Calu3 (cell line): ENCODE results near the gene RABGAP1L. TPM values are rescaled to one million over a fixed set of nuclear protein-coding genes. Genes with fewer than 3 reads are reported as not detected.

ENCODE experiments used
- BruUV-seq: library from RNA; stranded (reverse); fragments of 400-500 nt; replicated peaks from 2 replicates; lab custom pipeline; 2021; lab: Mats Ljungman, UMichigan
- CTCF ChIA-PET: fragments of 300-600 bp; sonication (Branson Sonifier 250); formaldehyde crosslinking; loops from one replicate; lab custom pipeline; 2022; ENCODE audit warnings: antibody characterized with exemption; lab: Charles Lee
- DNase-seq: peaks from one replicate; pipeline ENCODE4 v3.0.0; 2022
- H3K27ac Mint-ChIP-seq: one replicate; pipeline ENCODE4 v1.8.0; 2022; ENCODE audit warnings: mixed read lengths; ENCODE audit not compliant: unreplicated experiment
- H3K27me3 Mint-ChIP-seq: one replicate; pipeline ENCODE4 v1.8.0; 2022; ENCODE audit warnings: mixed read lengths; ENCODE audit not compliant: unreplicated experiment
- H3K36me3 Mint-ChIP-seq: one replicate; pipeline ENCODE4 v1.8.0; 2022; ENCODE audit warnings: mild to moderate bottlenecking, moderate library complexity, mixed read lengths; ENCODE audit not compliant: insufficient read depth, unreplicated experiment
- H3K4me1 Mint-ChIP-seq: one replicate; pipeline ENCODE4 v1.8.0; 2022; ENCODE audit warnings: mild to moderate bottlenecking, low read depth, mixed read lengths; ENCODE audit not compliant: unreplicated experiment
- H3K4me3 Mint-ChIP-seq: one replicate; pipeline ENCODE4 v1.8.0; 2022; ENCODE audit warnings: mild to moderate bottlenecking, low read depth, moderate library complexity, mixed read lengths; ENCODE audit not compliant: unreplicated experiment
- H3K9me3 Mint-ChIP-seq: one replicate; pipeline ENCODE4 v1.8.0; 2022; ENCODE audit warnings: low read depth, mixed read lengths; ENCODE audit not compliant: unreplicated experiment
- intact Hi-C: fragments of 100-400 bp; cut with micrococcal nuclease; formaldehyde crosslinking; loops from one replicate; pipeline ENCODE4 v1.10.0; 2022; ENCODE audit not compliant: unreplicated experiment
- total RNA-seq: library from RNA; stranded (reverse); gene quantifications from 2 replicates; pipeline ENCODE4 v1.2.3, GENCODE V29; 2022
- TF ChIP-seq, protein P1 (sequence below): fragments of 200-600 bp; IDR thresholded peaks from one replicate; pipeline ENCODE4 v1.8.0; 2022; ENCODE audit warnings: antibody characterized with exemption; ENCODE audit not compliant: unreplicated experiment

Gene RABGAP1L
- total RNA-seq, 1 experiment from 2014 or later: 135 TPM

GRCh38 chr1:174975764-174976163 is 816.4 kb downstream of the RABGAP1L start:
- DNase-seq: no peak
- BruUV-seq: no TSS peak

GRCh38 chr1:174976436-174977108 is 817.3 kb downstream of the RABGAP1L start:
- Mint-ChIP-seq H3K36me3 (peaks cover 46% of the 10 kb centered on the region), H3K27me3 (no peaks in the 10 kb centered on the region), H3K4me3 (no peak overlapping the region), H3K4me1 (peaks cover 40% of the 10 kb centered on the region), H3K9me3 (no peaks in the 10 kb centered on the region), H3K27ac (no peak overlapping the region)
- intact Hi-C loops: no loop called here
- BruUV-seq: no TSS peak
- TF ChIP-seq, protein P1, sequence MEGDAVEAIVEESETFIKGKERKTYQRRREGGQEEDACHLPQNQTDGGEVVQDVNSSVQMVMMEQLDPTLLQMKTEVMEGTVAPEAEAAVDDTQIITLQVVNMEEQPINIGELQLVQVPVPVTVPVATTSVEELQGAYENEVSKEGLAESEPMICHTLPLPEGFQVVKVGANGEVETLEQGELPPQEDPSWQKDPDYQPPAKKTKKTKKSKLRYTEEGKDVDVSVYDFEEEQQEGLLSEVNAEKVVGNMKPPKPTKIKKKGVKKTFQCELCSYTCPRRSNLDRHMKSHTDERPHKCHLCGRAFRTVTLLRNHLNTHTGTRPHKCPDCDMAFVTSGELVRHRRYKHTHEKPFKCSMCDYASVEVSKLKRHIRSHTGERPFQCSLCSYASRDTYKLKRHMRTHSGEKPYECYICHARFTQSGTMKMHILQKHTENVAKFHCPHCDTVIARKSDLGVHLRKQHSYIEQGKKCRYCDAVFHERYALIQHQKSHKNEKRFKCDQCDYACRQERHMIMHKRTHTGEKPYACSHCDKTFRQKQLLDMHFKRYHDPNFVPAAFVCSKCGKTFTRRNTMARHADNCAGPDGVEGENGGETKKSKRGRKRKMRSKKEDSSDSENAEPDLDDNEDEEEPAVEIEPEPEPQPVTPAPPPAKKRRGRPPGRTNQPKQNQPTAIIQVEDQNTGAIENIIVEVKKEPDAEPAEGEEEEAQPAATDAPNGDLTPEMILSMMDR: no peak
- no peak for DNase-seq
- CTCF ChIA-PET: interaction anchor here (0.9 to 1.4 kb wide), 2 partner anchors 11 kb away, joined by 3 read pairs; no protein-coding TSS in a partner anchor

More at GRCh38 chr1:174975764-174976163, 816.4 kb downstream of the RABGAP1L start:
- intact Hi-C loops: no loop called here
- peaks cover 46% of the 10 kb centered on the region for H3K4me1 Mint-ChIP-seq
- H3K27me3 Mint-ChIP-seq: no peaks in the 10 kb centered on the region
- H3K36me3 Mint-ChIP-seq: peaks cover 40% of the 10 kb centered on the region
- H3K9me3 Mint-ChIP-seq: no peaks in the 10 kb centered on the region
- TF ChIP-seq, protein P1: no peak
- peak overlapping the region; percentile 75 for H3K27ac Mint-ChIP-seq
- CTCF ChIA-PET: interaction anchor here (0.9 to 1.4 kb wide), 2 partner anchors 10 to 11 kb away, joined by 3 read pairs; no protein-coding TSS in a partner anchor
- H3K4me3 Mint-ChIP-seq: no peak overlapping the region

DNA sequence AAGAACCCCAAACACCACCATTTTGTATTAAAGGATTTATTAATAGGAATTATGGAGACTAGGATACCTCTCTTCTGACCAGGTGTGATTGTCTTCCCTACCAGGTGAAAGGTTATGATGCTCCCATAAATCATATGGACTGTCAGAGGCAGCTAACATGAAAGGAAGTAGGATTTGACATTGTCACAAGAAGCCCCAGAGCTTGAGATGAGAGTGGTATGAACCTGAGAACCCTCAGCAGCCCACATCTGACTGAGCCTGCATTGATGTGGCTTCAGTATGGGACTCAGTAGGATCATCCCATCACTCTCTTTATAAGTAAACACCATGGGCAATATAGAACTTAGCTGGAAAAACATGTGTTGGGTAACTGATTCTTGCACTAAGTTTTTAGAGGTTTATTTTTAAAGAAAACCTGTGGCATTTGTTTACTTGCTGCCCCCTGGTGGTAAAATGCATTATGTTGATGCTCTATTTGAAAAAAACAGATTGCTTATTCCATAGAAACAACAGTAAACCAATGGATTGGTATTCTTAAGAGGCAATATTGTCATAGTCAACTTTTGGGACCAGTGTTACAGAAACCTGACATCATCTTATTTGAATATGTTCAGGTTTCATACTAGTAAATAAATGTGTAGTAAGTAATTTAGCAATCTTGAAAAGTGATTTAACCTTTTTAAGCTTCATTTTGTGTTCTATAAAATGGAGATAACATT is 823.8 kb downstream of the RABGAP1L start:
- Mint-ChIP-seq H3K4me1 (no peaks in the 10 kb centered on the region), H3K27ac (no peak overlapping the region), H3K4me3 (no peak overlapping the region), H3K9me3 (no peaks in the 10 kb centered on the region), H3K27me3 (no peaks in the 10 kb centered on the region), H3K36me3 (peaks cover 22% of the 10 kb centered on the region)
- intact Hi-C loops: loop anchor here (1.0 kb wide), 1 partner anchor 213 kb away; no protein-coding TSS in a partner anchor
- peak; percentile 62 for DNase-seq
- BruUV-seq: no TSS peak
- TF ChIP-seq, protein P1: peak; percentile 54
- CTCF ChIA-PET: interaction anchor here (0.8 to 1.2 kb wide), 2 partner anchors 13 to 99 kb away, joined by 3 to 4 read pairs; no protein-coding TSS in a partner anchor

DNA sequence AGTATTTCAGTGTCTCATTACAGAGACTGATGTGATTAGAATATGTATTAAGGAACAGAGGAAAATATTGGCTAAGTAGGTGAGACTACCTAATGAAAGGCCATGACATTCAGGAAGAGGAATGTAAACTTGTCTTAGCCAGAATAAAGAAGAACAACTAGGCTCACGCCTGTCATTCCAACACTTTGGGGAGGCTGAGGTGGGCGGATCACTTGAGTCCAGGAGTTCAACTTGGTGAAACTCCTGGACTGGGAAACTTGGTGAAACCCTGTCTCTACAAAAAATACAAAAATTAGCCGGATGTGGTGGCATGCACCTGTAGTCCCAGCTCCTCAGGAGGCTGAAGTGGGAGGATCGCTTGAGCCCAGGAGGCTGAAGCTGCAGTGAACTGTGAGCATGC is 825.6 kb downstream of the RABGAP1L start:
- Mint-ChIP-seq H3K4me1 (no peaks in the 10 kb centered on the region), H3K27me3 (no peaks in the 10 kb centered on the region), H3K36me3 (peaks cover 32% of the 10 kb centered on the region), H3K27ac (no peak overlapping the region), H3K9me3 (no peaks in the 10 kb centered on the region), H3K4me3 (no peak overlapping the region)
- BruUV-seq: no TSS peak
- CTCF ChIA-PET: no interaction called here
- DNase-seq: no peak
- TF ChIP-seq, protein P1: no peak
- intact Hi-C loops: no loop called here
